ENCODE results near the gene ARFIP1. TPM values are rescaled to one million over a fixed set of nuclear protein-coding genes. Genes with fewer than 3 reads are reported as not detected.
A peak's percentile ranks its signal among the peaks of the same experiment; 100 is the strongest.
"Not testable (repeated sequence)": the region's sequence is repeated elsewhere in the genome, so short reads cannot be mapped to it uniquely, and the experiment has no call there.

Gene ARFIP1
- total RNA-seq, 3 donors from 2014 or later: 41.9 to 81.4 (median 50.1) TPM

DNA sequence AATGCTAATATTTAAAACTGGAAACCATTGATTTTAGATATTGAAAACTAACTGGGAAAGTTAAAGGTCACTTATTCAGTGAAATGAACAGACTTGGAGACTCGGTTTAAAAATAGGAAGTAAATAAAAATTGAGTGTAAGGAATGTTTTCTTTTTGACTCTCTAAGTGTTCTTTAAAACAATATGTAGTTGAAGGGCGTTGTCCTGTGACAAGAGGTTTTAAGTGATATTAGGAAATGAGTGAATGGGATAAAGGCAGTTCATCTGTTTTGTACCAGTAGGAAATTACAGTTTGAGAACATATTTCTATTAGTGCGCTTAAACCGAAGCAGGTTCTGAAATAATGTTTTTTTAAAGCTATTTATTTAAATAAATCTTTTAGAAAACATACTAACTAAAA, 77.2 kb downstream of the ARFIP1 start:
- DNase-seq (no peak), ATAC-seq (no peak)
- no peaks in the 10 kb centered on the region for H3K36me3 ChIP-seq (ENCODE audit: low read depth)
- TF ChIP-seq, protein P1, sequence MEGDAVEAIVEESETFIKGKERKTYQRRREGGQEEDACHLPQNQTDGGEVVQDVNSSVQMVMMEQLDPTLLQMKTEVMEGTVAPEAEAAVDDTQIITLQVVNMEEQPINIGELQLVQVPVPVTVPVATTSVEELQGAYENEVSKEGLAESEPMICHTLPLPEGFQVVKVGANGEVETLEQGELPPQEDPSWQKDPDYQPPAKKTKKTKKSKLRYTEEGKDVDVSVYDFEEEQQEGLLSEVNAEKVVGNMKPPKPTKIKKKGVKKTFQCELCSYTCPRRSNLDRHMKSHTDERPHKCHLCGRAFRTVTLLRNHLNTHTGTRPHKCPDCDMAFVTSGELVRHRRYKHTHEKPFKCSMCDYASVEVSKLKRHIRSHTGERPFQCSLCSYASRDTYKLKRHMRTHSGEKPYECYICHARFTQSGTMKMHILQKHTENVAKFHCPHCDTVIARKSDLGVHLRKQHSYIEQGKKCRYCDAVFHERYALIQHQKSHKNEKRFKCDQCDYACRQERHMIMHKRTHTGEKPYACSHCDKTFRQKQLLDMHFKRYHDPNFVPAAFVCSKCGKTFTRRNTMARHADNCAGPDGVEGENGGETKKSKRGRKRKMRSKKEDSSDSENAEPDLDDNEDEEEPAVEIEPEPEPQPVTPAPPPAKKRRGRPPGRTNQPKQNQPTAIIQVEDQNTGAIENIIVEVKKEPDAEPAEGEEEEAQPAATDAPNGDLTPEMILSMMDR (IDR thresholded peaks at IDR 0.05): no peak
- H3K4me1 ChIP-seq (ENCODE audit: low read depth): no peaks in the 10 kb centered on the region
- intact Hi-C loops (cut with DNase I, micrococcal nuclease): no loop called here
- H3K4me3 ChIP-seq: no peak overlapping the region
- peaks cover 16% of the 10 kb centered on the region for H3K9me3 ChIP-seq

DNA sequence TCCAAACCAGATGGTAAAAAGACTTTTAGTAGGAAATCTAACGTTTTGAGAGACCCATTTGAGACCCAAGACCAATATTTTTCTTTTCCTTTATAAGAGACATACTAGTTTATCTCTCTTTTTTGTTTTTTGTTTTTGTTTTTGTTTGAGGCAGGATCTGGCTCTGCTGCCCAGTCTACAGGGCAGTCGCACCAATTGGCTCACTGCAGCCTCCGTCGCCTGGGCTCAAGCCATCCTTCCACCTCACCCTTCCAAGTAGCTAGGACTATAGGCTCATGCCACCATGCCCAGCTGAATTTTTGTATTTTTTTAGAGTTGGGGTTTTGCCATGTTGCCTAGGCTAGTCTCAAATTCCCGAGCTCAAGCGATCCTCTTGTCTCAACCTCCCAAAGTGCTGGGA, 79.2 kb downstream of the ARFIP1 start:
- no peak for ATAC-seq
- no peaks in the 10 kb centered on the region for H3K4me1 ChIP-seq (ENCODE audit: low read depth)

GRCh38 chr4:152860046-152860445, 80.3 kb downstream of the ARFIP1 start:
- ATAC-seq (no peak), DNase-seq (no peak)
- H3K4me3 ChIP-seq: no peak overlapping the region
- TF ChIP-seq, protein P1 (IDR thresholded peaks at IDR 0.05): no peak
- H3K36me3 ChIP-seq (ENCODE audit: low read depth): no peaks in the 10 kb centered on the region
- intact Hi-C loops (cut with DNase I, micrococcal nuclease): no loop called here
- H3K4me1 ChIP-seq (ENCODE audit: low read depth): no peaks in the 10 kb centered on the region
- H3K9me3 ChIP-seq: no peaks in the 10 kb centered on the region

More for the DNA sequence above, 79.2 kb downstream of the ARFIP1 start:
- intact Hi-C loops (cut with DNase I, micrococcal nuclease): no loop called here
- H3K4me3 ChIP-seq: no peak overlapping the region
- no peak for DNase-seq
- TF ChIP-seq, protein P1 (IDR thresholded peaks at IDR 0.05): no peak
- peaks cover 1% of the 10 kb centered on the region for H3K9me3 ChIP-seq
- no peaks in the 10 kb centered on the region for H3K36me3 ChIP-seq (ENCODE audit: low read depth)

DNA sequence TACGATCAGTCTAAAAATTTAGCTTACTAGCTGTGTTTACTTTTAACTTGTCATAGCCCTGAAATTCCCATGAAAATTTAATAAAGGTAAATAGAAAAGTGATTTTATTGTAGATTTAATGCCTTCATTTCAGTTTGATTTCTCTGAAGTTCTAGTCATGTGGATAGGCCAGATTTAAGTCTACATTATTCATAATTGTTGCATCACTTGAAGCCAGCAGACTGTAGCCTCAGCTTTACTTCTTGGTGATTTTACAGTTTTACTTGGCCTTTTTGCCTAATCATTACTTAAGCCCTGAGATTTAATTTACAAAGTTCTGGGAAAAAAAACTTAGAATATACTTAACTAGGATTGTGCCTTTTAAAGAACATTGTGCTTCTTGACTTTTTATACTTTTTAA, 82.9 kb downstream of the ARFIP1 start:
- TF ChIP-seq, protein P1 (IDR thresholded peaks at IDR 0.05): no peak
- no peaks in the 10 kb centered on the region for H3K4me1 ChIP-seq (ENCODE audit: low read depth)
- DNase-seq (no peak), ATAC-seq (no peak)
- no peaks in the 10 kb centered on the region for H3K9me3 ChIP-seq
- intact Hi-C loops (cut with DNase I, micrococcal nuclease): no loop called here
- no peak overlapping the region for H3K4me3 ChIP-seq
- H3K36me3 ChIP-seq (ENCODE audit: low read depth): no peaks in the 10 kb centered on the region

GRCh38 chr4:152864361-152864760, 84.6 kb downstream of the ARFIP1 start:
- intact Hi-C loops (cut with DNase I, micrococcal nuclease): no loop called here
- Histone ChIP-seq H3K36me3 (ENCODE audit: low read depth) (no peaks in the 10 kb centered on the region), H3K4me3 (no peak overlapping the region), H3K4me1 (ENCODE audit: low read depth) (no peaks in the 10 kb centered on the region), H3K9me3 (no peaks in the 10 kb centered on the region)
- DNase-seq (no peak), ATAC-seq (no peak)
- TF ChIP-seq, protein P1 (IDR thresholded peaks at IDR 0.05): no peak

DNA sequence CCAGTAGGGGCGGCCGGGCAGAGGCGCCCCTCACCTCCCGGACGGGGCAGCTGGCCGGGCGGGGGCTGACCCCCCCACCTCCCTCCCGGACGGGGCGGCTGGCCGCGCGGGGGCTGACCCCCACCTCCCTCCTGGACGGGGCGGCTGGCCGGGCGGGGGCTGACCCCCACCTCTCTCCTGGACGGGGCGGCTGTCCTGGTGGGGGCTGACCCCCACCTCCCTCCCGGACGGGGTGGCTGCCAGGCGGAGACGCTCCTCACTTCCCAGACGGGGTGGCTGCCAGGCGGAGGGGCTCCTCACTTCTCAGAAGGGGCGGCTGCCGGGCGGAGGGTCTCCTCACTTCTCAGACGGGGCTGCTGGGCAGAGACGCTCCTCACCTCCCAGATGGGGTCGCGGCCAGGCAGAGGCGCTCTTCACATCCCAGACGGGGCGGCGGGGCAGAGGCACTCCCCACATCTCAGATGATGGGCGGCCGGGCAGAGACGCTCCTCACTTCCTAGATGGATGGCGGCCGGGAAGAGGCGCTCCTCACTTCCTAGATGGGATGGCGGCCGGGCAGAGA, 86.8 kb downstream of the ARFIP1 start:
- H3K36me3 ChIP-seq (ENCODE audit: low read depth); H3K4me1 ChIP-seq (ENCODE audit: low read depth); H3K9me3 ChIP-seq; intact Hi-C loops (cut with DNase I, micrococcal nuclease); H3K4me3 ChIP-seq; ATAC-seq: not testable (repeated sequence)
- DNase-seq: peak in 1 of 3 donors; percentile 29
